HG03097 (cell line): ENCODE results near the gene ANO1.

ENCODE experiments used
- ATAC-seq: cut with Tn5 transposase; IDR thresholded peaks from one replicate; pipeline ENCODE4 v1.9.1; 2021; ENCODE audit not compliant: unreplicated experiment, low FRiP score

ANO1 gene

GRCh38 chr11:70132641-70133040, 54.5 kb downstream of the ANO1 start:
- ATAC-seq, result no peak

GRCh38 chr11:70133771-70134335, 55.7 kb downstream of the ANO1 start:
- ATAC-seq, result no peak

GRCh38 chr11:70134490-70134889, 56.4 kb downstream of the ANO1 start:
- ATAC-seq, result no peak

GRCh38 chr11:70135142-70135541, 57.0 kb downstream of the ANO1 start:
- ATAC-seq, result no peak

- ATAC-seq, result no peak
Observed at GRCh38 chr11:70135625-70136059, 57.5 kb downstream of the ANO1 start.

- ATAC-seq, result no peak
Observed at GRCh38 chr11:70137383-70137782, 59.3 kb downstream of the ANO1 start.

GRCh38 chr11:70138403-70138802, 60.3 kb downstream of the ANO1 start:
- ATAC-seq, result no peak

- ATAC-seq, result no peak
Observed at GRCh38 chr11:70139785-70140410, 61.8 kb downstream of the ANO1 start.

GRCh38 chr11:70140711-70141485, 62.8 kb downstream of the ANO1 start:
- no peak for ATAC-seq

- no peak for ATAC-seq
Observed at GRCh38 chr11:70141486-70142220, 63.5 kb downstream of the ANO1 start.

- no peak for ATAC-seq
Observed at GRCh38 chr11:70142221-70142875, 64.2 kb downstream of the ANO1 start.

GRCh38 chr11:70144262-70144661, 66.1 kb downstream of the ANO1 start:
- no peak for ATAC-seq

GRCh38 chr11:70145071-70145470, 67.0 kb downstream of the ANO1 start:
- no peak for ATAC-seq

- no peak for ATAC-seq
Observed at GRCh38 chr11:70145841-70146240, 67.7 kb downstream of the ANO1 start.

- no peak for ATAC-seq
Observed at GRCh38 chr11:70146299-70146698, 68.2 kb downstream of the ANO1 start.

GRCh38 chr11:70146895-70147520, 68.9 kb downstream of the ANO1 start:
- no peak for ATAC-seq

GRCh38 chr11:70147668-70148067, 69.6 kb downstream of the ANO1 start:
- no peak for ATAC-seq

- ATAC-seq, result no peak
Observed at GRCh38 chr11:70151671-70152070, 73.6 kb downstream of the ANO1 start.

GRCh38 chr11:70153133-70153727, 75.1 kb downstream of the ANO1 start:
- ATAC-seq, result no peak

GRCh38 chr11:70155386-70155785, 77.3 kb downstream of the ANO1 start:
- ATAC-seq, result no peak
